C4-2B (cell line): ENCODE results near the gene ADIPOR1.

ENCODE experiments used
- CTCF ChIP-seq: fragments of 450-650 bp; conservative IDR thresholded peaks from 2 replicates; pipeline ENCODE4 v1.5.1; 2017; ENCODE audit warnings: mild to moderate bottlenecking
- ZFX ChIP-seq: fragments of 450-650 bp; IDR thresholded peaks from 2 replicates; pipeline ENCODE4 v1.6.1; 2017

- TF ChIP-seq CTCF (no peak; the same call in 1 of the 2 replicates), ZFX (peak; percentile 83)
Measured at GRCh38 chr1:202957733-202958543, at the start of gene ADIPOR1.
